ENCODE measurements around the gene PIAS3.

The PIAS3 gene

GRCh38 chr1:145849356-145850160 lies 9.3 kb downstream of the PIAS3 start:
- ChIA-PET POLR2A (no interaction called here), CTCF (interaction anchor here (1.1 to 14.9 kb wide), 8 partner anchors 11 to 128 kb away, joined by 3 to 277 read pairs (median 6); partner anchors contain the start of genes ANKRD35, ITGA10, PIAS3 and POLR3C)
- TF ChIP-seq, protein P1, sequence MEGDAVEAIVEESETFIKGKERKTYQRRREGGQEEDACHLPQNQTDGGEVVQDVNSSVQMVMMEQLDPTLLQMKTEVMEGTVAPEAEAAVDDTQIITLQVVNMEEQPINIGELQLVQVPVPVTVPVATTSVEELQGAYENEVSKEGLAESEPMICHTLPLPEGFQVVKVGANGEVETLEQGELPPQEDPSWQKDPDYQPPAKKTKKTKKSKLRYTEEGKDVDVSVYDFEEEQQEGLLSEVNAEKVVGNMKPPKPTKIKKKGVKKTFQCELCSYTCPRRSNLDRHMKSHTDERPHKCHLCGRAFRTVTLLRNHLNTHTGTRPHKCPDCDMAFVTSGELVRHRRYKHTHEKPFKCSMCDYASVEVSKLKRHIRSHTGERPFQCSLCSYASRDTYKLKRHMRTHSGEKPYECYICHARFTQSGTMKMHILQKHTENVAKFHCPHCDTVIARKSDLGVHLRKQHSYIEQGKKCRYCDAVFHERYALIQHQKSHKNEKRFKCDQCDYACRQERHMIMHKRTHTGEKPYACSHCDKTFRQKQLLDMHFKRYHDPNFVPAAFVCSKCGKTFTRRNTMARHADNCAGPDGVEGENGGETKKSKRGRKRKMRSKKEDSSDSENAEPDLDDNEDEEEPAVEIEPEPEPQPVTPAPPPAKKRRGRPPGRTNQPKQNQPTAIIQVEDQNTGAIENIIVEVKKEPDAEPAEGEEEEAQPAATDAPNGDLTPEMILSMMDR (IDR thresholded peaks at IDR 0.05; ENCODE audit: control extremely low read depth, extremely low read depth, low read depth, missing control alignments): no peak
- DNase-seq (ENCODE audit: extremely low spot score): no peak

- CTCF ChIA-PET: interaction anchor here (0.9 to 14.9 kb wide), 11 partner anchors 13 to 170 kb away, joined by 3 to 277 read pairs (median 21); partner anchors contain the start of genes ANKRD34A, ANKRD35, ITGA10 and PIAS3
- DNase-seq (ENCODE audit: extremely low spot score): no peak
- POLR2A ChIA-PET: interaction anchor here (1.4 kb wide), 1 partner anchor 9 kb away, joined by 3 read pairs; no protein-coding TSS in a partner anchor
Measured at GRCh38 chr1:145847827-145848226, 11.1 kb downstream of the PIAS3 start.

DNA sequence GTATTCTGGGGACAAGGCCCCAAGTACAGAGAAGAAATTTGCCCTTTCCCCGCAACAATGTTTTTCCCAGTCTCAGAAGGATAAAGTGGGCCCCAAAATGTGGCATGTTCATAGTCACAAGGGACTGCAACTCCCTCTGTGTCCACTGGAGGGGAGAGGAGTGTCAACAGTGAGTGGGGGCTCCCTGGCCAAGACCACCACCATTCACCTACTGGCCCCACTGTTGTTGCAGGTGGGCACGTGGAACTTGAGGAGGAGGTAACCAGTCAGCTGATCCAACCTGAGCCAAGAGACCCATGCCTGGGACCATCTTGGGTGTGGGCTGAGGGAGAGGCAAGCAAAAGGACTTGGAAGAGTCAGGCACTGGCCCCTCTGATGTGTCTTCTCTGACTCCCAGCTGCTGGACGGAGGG lies 12.7 kb downstream of the PIAS3 start:
- ChIA-PET CTCF (interaction anchor here (0.7 to 14.9 kb wide), 27 partner anchors 14 to 247 kb away, joined by 3 to 277 read pairs (median 8); partner anchors contain the start of genes ANKRD35, HJV, ITGA10 and LIX1L), POLR2A (interaction anchor here (0.5 to 0.8 kb wide), 3 partner anchors 13 to 144 kb away, joined by 3 to 4 read pairs (median 4); partner anchors contain the start of gene PIAS3)
- TF ChIP-seq, protein P1 (IDR thresholded peaks at IDR 0.05; ENCODE audit: control extremely low read depth, extremely low read depth, low read depth, missing control alignments): peak; percentile 66
- peak; percentile 67 for DNase-seq (ENCODE audit: extremely low spot score)

More at GRCh38 chr1:145847827-145848226, 11.1 kb downstream of the PIAS3 start:
- TF ChIP-seq, protein P1 (IDR thresholded peaks at IDR 0.05; ENCODE audit: control extremely low read depth, extremely low read depth, low read depth, missing control alignments): no peak

DNA sequence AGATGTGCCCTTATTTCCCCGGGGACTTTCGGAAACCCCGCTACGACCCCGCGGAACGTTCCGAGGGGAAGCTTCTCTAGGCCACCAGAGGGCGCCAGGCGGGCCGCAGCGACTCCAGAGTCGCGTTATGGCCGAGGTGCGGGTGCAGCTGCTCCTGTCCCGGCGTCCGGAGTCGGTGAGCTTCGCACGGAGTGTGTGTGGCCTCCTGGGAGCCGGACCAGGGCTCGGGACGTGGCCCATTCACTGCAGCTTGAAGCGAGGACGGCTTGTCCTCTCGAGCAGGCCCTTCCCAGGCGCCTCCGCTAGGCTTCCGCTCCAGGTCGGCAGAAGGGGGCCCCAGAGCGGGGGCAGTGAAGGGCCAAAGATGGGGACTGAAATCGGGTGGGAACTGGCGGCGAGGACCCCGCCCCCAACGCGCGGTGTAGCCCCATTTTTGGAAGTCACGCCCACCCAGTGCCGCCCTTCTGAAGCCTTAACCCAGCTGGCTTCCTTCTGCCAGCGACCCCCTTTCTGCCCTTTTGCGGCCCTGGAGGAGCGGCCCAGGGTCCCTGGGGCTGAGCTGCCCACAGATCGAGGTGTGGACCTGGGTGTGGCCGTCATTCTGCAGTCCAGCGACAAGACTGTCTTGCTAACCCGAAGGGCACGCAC lies 13.2 kb downstream of the PIAS3 start, which contains the start of gene NUDT17:
Gene NUDT17, plus strand, starts transcription at position 117 of the 648 bp plus-strand sequence. Its CDS starts 11 bp downstream, at position 128.
- POLR2A ChIA-PET: interaction anchor here (0.5 to 1.8 kb wide), 5 partner anchors 11 to 144 kb away, joined by 3 to 13 read pairs (median 4); partner anchors contain the start of gene PIAS3
- peak; percentile 83 for DNase-seq (ENCODE audit: extremely low spot score)
- CTCF ChIA-PET: interaction anchor here (0.8 to 14.9 kb wide), 43 partner anchors 14 to 246 kb away, joined by 3 to 277 read pairs (median 5); partner anchors contain the start of genes ANKRD34A, ANKRD35, CD160 and HJV
- TF ChIP-seq, protein P1 (IDR thresholded peaks at IDR 0.05; ENCODE audit: control extremely low read depth, extremely low read depth, low read depth, missing control alignments): peak; percentile 89

- TF ChIP-seq, protein P1 (IDR thresholded peaks at IDR 0.05; ENCODE audit: control extremely low read depth, extremely low read depth, low read depth, missing control alignments): no peak
- peak; percentile 77 for DNase-seq (ENCODE audit: extremely low spot score)
- CTCF ChIA-PET: interaction anchor here (0.6 to 14.9 kb wide), 44 partner anchors 13 to 246 kb away, joined by 3 to 277 read pairs (median 5); partner anchors contain the start of genes ANKRD34A, ANKRD35, CD160 and HJV
- POLR2A ChIA-PET: interaction anchor here (1.0 to 1.8 kb wide), 3 partner anchors 10 to 15 kb away, joined by 3 to 13 read pairs (median 4); partner anchors contain the start of gene PIAS3
Measured at GRCh38 chr1:145845144-145845513, 13.8 kb downstream of the PIAS3 start.

DNA sequence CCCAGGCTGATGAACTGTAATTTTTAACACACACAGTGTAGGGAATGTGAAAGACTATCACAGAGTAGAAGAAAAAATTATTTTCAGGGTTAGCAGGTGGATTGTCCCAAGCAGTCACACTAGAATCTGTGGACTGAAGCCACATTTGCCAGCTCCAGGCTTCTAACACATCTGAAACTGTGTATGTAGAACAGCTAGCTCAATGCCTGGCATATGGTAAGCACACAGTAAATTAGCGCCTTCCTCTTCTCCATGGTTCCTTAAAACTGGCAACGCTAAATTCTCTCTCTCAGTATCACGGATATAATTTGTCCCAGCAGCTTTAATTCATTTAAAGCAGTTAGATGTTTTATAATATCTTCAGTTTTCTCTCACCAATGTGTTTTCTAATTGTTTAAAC lies 15.8 kb downstream of the PIAS3 start:
- ChIA-PET CTCF (interaction anchor here (1.2 to 14.9 kb wide), 9 partner anchors 11 to 174 kb away, joined by 3 to 277 read pairs (median 24); partner anchors contain the start of genes ITGA10, LIX1L, PIAS3 and POLR3C), POLR2A (no interaction called here)
- TF ChIP-seq, protein P1 (IDR thresholded peaks at IDR 0.05; ENCODE audit: control extremely low read depth, extremely low read depth, low read depth, missing control alignments): no peak
- DNase-seq (ENCODE audit: extremely low spot score): no peak
